HepG2 (cell line): ENCODE measurements around the gene CIB1. TPM values are rescaled to one million over a fixed set of nuclear protein-coding genes. Genes with fewer than 3 reads are reported as not detected.

Experiments used
- ATAC-seq: fragments of 200-7000 bp; cut with Tn5 transposase; 3 replicates; pipeline ENCODE4 v1.9.1; 2020; ENCODE audit warnings: mild to moderate bottlenecking, moderate library complexity
- BruUV-seq: library from RNA; stranded (reverse); fragments of 400-500 nt; replicated peaks from 2 replicates; lab custom pipeline; 2021; lab: Mats Ljungman, UMichigan
- CTCF ChIA-PET: fragments of 300-600 bp; formaldehyde crosslinking; extraction: SDS; loops from one replicate; lab custom pipeline; 2021; ENCODE audit warnings: low total read pairs, inconsistent platforms, low intra/inter-chr PET ratio; lab: Yijun Ruan, JAX
- POLR2A ChIA-PET: fragments of 350-600 bp; sonication (Branson Sonifier 250); formaldehyde crosslinking; loops from one replicate; lab custom pipeline; 2020; ENCODE audit warnings: antibody characterized with exemption, inconsistent platforms; lab: Yijun Ruan, JAX
- DNase-seq: peaks from one replicate; pipeline ENCODE4 v3.0.0-alpha.2; 2015; ENCODE audit warnings: low spot score
- FAIRE-seq: peaks from 3 replicates; lab custom pipeline; 2011; peaks lifted over from hg19 to GRCh38; lab: Jason Lieb, UNC
- H2AFZ ChIP-seq: one replicate; pipeline ENCODE4 v1.6.1; 2011; ENCODE audit warnings: low read length, inconsistent platforms
- H3K27ac ChIP-seq: fragments of 300-600 bp; 3 replicates; pipeline ENCODE4 v1.8.0; 2011; ENCODE audit warnings: mixed run types, mild to moderate bottlenecking, mixed read lengths, low read length, inconsistent platforms; ENCODE audit not compliant: insufficient read depth; ENCODE audit errors: extremely low read length
- H3K27me3 ChIP-seq, 2 experiments: fragments of 200-600 bp in 1 of 2; 2 replicates in 1 of 2; 3 replicates in 1 of 2; pipeline versions ENCODE4 v1.6.0 to v1.8.0; 2011; ENCODE audit warnings: low read length in 2 of 2, mild to moderate bottlenecking in 2 of 2, moderate library complexity in 2 of 2, inconsistent platforms in 1 of 2; ENCODE audit not compliant: insufficient read depth in 2 of 2, control insufficient read depth in 1 of 2
- H3K36me3 ChIP-seq, 2 experiments: fragments of 200-600 bp in 1 of 2; replicated peaks in 1 of 2; 2 replicates in 1 of 2; 3 replicates in 1 of 2; pipeline versions ENCODE4 v1.5.1 to v1.8.0; 2011; ENCODE audit warnings: low read length in 2 of 2, inconsistent platforms in 1 of 2; ENCODE audit not compliant: insufficient read depth in 2 of 2, control insufficient read depth in 1 of 2
- H3K4me1 ChIP-seq: 2 replicates; pipeline ENCODE4 v1.5.1; 2012; ENCODE audit warnings: low read length, inconsistent platforms; ENCODE audit not compliant: insufficient read depth
- H3K4me2 ChIP-seq: 2 replicates; pipeline ENCODE4 v1.6.0; 2011; ENCODE audit warnings: low read depth, low read length, inconsistent platforms
- H3K4me3 ChIP-seq, 3 experiments: fragments of 200-600 bp in 1 of 3; sonication (generic), shearing (Covaris generic) in 1 of 3; replicated peaks in 1 of 3; 2 replicates each; pipeline ENCODE4 v1.5.1; 2011 to 2016; ENCODE audit warnings: low read length in 3 of 3, inconsistent platforms in 2 of 3, low read depth in 2 of 3, mild to moderate bottlenecking in 2 of 3, control low read depth in 1 of 3, mixed read lengths in 1 of 3; ENCODE audit not compliant: insufficient read depth in 1 of 3
- H3K79me2 ChIP-seq: one replicate; pipeline ENCODE4 v1.6.1; 2011; ENCODE audit warnings: low read length, inconsistent platforms; ENCODE audit not compliant: insufficient read depth
- H3K9ac ChIP-seq: 2 replicates; pipeline ENCODE4 v1.6.0; 2011; ENCODE audit warnings: mild to moderate bottlenecking, low read depth, low read length, inconsistent platforms; ENCODE audit not compliant: insufficient read depth
- H3K9me3 ChIP-seq: 2 replicates; pipeline ENCODE4 v1.5.1; 2012; ENCODE audit warnings: mild to moderate bottlenecking, low read length
- H4K20me1 ChIP-seq: 2 replicates; pipeline ENCODE4 v1.6.0; 2011; ENCODE audit warnings: inconsistent platforms, mild to moderate bottlenecking, low read length, moderate library complexity; ENCODE audit not compliant: insufficient read depth
- AFF4 ChIP-seq: sonication (generic); formaldehyde crosslinking; IDR thresholded peaks from 2 replicates; pipeline ENCODE4 v1.4.0; 2020; ENCODE audit warnings: missing genetic modification reagents
- CSRNP1 ChIP-seq: sonication (generic); formaldehyde crosslinking; IDR thresholded peaks from 2 replicates; pipeline ENCODE4 v1.8.1; 2023; ENCODE audit warnings: mild to moderate bottlenecking, missing genetic modification reagents
- KDM5B ChIP-seq: sonication (generic); formaldehyde crosslinking; IDR thresholded peaks from 2 replicates; pipeline ENCODE4 v1.4.0; 2020; ENCODE audit warnings: missing genetic modification reagents, mild to moderate bottlenecking, borderline replicate concordance
- KDM6A ChIP-seq: IDR thresholded peaks from 2 replicates; pipeline ENCODE4 v1.6.1; 2016; ENCODE audit warnings: low read depth
- PCBP1 ChIP-seq: fragments of 200-400 bp; formaldehyde crosslinking; IDR thresholded peaks from 2 replicates; pipeline ENCODE4 v1.6.1; 2017; ENCODE audit warnings: mild to moderate bottlenecking, low read depth, low read length, borderline replicate concordance
- PLRG1 ChIP-seq: fragments of 450-650 bp; conservative IDR thresholded peaks from 2 replicates; pipeline ENCODE4 v1.6.1; 2016
- RFX1 ChIP-seq: fragments of 450-650 bp; IDR thresholded peaks from 2 replicates; pipeline ENCODE4 v1.6.1; 2017
- SP140L ChIP-seq: sonication (generic); formaldehyde crosslinking; IDR thresholded peaks from 2 replicates; pipeline ENCODE4 v1.4.0; 2020; ENCODE audit warnings: missing genetic modification reagents, borderline replicate concordance
- TEAD2 ChIP-seq: sonication (generic); formaldehyde crosslinking; IDR thresholded peaks from 2 replicates; pipeline ENCODE4 v1.9.0; 2021; ENCODE audit warnings: missing genetic modification reagents
- TFDP1 ChIP-seq: IDR thresholded peaks from 2 replicates; pipeline ENCODE4 v1.6.1; 2016; ENCODE audit warnings: missing compliant biosample characterization, missing genetic modification reagents, borderline replicate concordance
- ZNF121 ChIP-seq: sonication (generic); formaldehyde crosslinking; IDR thresholded peaks from 2 replicates; pipeline ENCODE4 v1.5.0; 2020; ENCODE audit warnings: mild to moderate bottlenecking, missing genetic modification reagents
- ZNF274 ChIP-seq: sonication (generic); formaldehyde crosslinking; IDR thresholded peaks from 2 replicates; pipeline ENCODE4 v1.5.1; 2020; ENCODE audit warnings: mild to moderate bottlenecking, missing genetic modification reagents
- ZNF296 ChIP-seq: sonication (generic); formaldehyde crosslinking; conservative IDR thresholded peaks from 2 replicates; pipeline ENCODE4 v1.5.0; 2020; ENCODE audit warnings: mild to moderate bottlenecking, missing genetic modification reagents
- ZNF354B ChIP-seq: sonication (generic); formaldehyde crosslinking; IDR thresholded peaks from 2 replicates; pipeline ENCODE4 v1.8.0; 2022; ENCODE audit warnings: mild to moderate bottlenecking, missing genetic modification reagents
- ZNF557 ChIP-seq: sonication (generic); formaldehyde crosslinking; IDR thresholded peaks from 2 replicates; pipeline ENCODE4 v1.4.0; 2020; ENCODE audit warnings: missing genetic modification reagents
- WGBS: methylation state at CpG from one replicate; pipeline ENCODE4 v1.1.6; 2017; ENCODE audit warnings: low lambda C conversion rate; 5-methylcytosine and 5-hydroxymethylcytosine counted together
- in situ Hi-C: cut with HindIII; loops from 2 replicates; pipeline ENCODE4 v1.10.0; 2017; ENCODE audit warnings: low pct_unique_long_range_greater_than_20kb; ENCODE audit not compliant: extremely low pct_ligation_motif_present
- intact Hi-C: fragments of 100-400 bp; cut with micrococcal nuclease; formaldehyde crosslinking; loops from one replicate; pipeline ENCODE4 v1.10.0; 2022; ENCODE audit not compliant: unreplicated experiment
- polyA plus RNA-seq, 8 experiments: library from polyadenylated mRNA; depleted of rRNA in 3 of 8; stranded (reverse) in 7 of 8; unstranded in 1 of 8; fragments of >200 nt; fragmentation: Illumina TruSeq in 4 of 8; extraction: Trizol in 4 of 8; gene quantifications; 2 replicates each; pipeline versions ENCODE4 v1.2.1 to v1.2.3, GENCODE V29; 2011 to 2016; ENCODE audit warnings: low read depth in 4 of 8, missing spikeins in 1 of 8, mixed read lengths in 1 of 8; ENCODE audit not compliant: insufficient read depth in 1 of 8
- total RNA-seq, 5 experiments: library from RNA; depleted of rRNA; stranded (reverse); fragments of >200 nt; fragmentation: Illumina TruSeq; extraction: Trizol; gene quantifications; 2 replicates each; pipeline ENCODE4 v1.2.3, GENCODE V29; 2016; ENCODE audit warnings: low read depth in 1 of 5
- TF ChIP-seq, protein P1 (sequence below): sonication (generic); formaldehyde crosslinking; IDR thresholded peaks from 2 replicates; pipeline ENCODE4 v1.9.0; 2021; ENCODE audit warnings: missing genetic modification reagents, mild to moderate bottlenecking, borderline replicate concordance
- TF ChIP-seq, protein P2 (sequence below): conservative IDR thresholded peaks from 2 replicates; pipeline ENCODE4 v1.6.1; 2018; ENCODE audit warnings: missing genetic modification reagents

Gene CIB1
- total and polyA plus RNA-seq, 2 of the 13 experiments (the other 11 are each of a cell fraction or from before 2014, with no cell fraction given), result 38.7 to 72.7 TPM

DNA sequence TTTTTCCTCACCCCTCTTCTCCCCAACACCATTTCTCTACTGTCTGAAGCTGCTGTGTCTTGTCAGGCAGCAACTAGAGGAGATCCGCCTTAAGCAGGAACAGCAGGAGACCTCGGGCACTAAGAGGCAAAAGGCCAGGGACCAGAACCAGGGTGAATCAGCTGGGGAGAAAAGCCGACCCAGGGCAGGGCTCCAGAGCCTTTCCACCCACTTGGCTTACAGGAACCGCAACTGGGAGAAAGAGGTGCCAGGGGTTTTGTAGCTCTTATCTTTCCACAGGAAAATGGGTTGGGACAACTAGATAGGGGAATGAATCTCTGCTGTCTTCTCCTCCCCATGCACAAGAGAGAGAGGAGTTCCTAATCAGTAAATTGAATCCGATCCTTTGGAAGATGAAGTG lies 28.7 kb upstream of the CIB1 start:
- in situ Hi-C loops (no loop called here), intact Hi-C loops (no loop called here)
- WGBS, result 82% methylated on average over 5 of the region's 5 CpGs
- Histone ChIP-seq H3K27me3 (no peaks in the 10 kb centered on the region; a peak in 1 of 5 replicates), H3K36me3 (no peaks in the 10 kb centered on the region), H3K79me2 (peaks cover 19% of the 10 kb centered on the region), H3K4me1 (peaks cover 46% of the 10 kb centered on the region), H3K9ac (0 out of 2 replicates have a peak overlapping the region, but pooled peaks have one; percentile 36), H4K20me1 (peaks cover under 1% of the 10 kb centered on the region), H2AFZ (no peak overlapping the region), H3K9me3 (no peaks in the 10 kb centered on the region), H3K4me2 (peak overlapping the region; percentile 87; the same call in 1 of the 2 replicates), H3K4me3 (no peak overlapping the region), H3K27ac (no peak overlapping the region)
- ChIA-PET POLR2A (interaction anchor here (2.4 to 4.0 kb wide), 2 partner anchors 13 to 29 kb away, joined by 7 to 20 read pairs; partner anchors contain the start of genes CIB1, GDPGP1 and TTLL13), CTCF (no interaction called here)
- no peak for DNase-seq
- no peak for ATAC-seq
- no TSS peak for BruUV-seq
- FAIRE-seq, result no peak
- TF ChIP-seq ZNF354B (CRISPR knock-in tag) (no peak), RFX1 (no peak), SP140L (CRISPR knock-in tag) (no peak), PLRG1 (no peak), KDM5B (CRISPR knock-in tag) (no peak), ZNF274 (CRISPR knock-in tag) (no peak), ZNF296 (CRISPR knock-in tag) (no peak), ZNF557 (CRISPR knock-in tag) (no peak), TEAD2 (CRISPR knock-in tag) (no peak), KDM6A (CRISPR knock-in tag) (no peak), PCBP1 (no peak), TFDP1 (CRISPR knock-in tag) (no peak), AFF4 (no peak), ZNF121 (CRISPR knock-in tag) (no peak), CSRNP1 (CRISPR knock-in tag) (no peak)
- TF ChIP-seq, protein P1, sequence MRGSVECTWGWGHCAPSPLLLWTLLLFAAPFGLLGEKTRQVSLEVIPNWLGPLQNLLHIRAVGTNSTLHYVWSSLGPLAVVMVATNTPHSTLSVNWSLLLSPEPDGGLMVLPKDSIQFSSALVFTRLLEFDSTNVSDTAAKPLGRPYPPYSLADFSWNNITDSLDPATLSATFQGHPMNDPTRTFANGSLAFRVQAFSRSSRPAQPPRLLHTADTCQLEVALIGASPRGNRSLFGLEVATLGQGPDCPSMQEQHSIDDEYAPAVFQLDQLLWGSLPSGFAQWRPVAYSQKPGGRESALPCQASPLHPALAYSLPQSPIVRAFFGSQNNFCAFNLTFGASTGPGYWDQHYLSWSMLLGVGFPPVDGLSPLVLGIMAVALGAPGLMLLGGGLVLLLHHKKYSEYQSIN (CRISPR knock-in tag), result no peak
- TF ChIP-seq, protein P2, sequence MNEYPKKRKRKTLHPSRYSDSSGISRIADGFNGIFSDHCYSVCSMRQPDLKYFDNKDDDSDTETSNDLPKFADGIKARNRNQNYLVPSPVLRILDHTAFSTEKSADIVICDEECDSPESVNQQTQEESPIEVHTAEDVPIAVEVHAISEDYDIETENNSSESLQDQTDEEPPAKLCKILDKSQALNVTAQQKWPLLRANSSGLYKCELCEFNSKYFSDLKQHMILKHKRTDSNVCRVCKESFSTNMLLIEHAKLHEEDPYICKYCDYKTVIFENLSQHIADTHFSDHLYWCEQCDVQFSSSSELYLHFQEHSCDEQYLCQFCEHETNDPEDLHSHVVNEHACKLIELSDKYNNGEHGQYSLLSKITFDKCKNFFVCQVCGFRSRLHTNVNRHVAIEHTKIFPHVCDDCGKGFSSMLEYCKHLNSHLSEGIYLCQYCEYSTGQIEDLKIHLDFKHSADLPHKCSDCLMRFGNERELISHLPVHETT, result no peak
